Neural cell (in vitro differentiated cells): ENCODE measurements around the gene TRMT2A. TPM values are rescaled to one million over a fixed set of nuclear protein-coding genes. Genes with fewer than 3 reads are reported as not detected.

Source experiments
- H2AFZ ChIP-seq: fragments of 200-600, 300-800 bp; sonication (generic), shearing (Covaris generic); 2 replicates; pipeline ENCODE4 v1.6.0; 2014; ENCODE audit warnings: low read depth, mild to moderate bottlenecking, antibody characterized with exemption, low read length, moderate library complexity
- H3F3A ChIP-seq: fragments of 200-600 bp; shearing (Covaris generic); 2 replicates; pipeline ENCODE4 v1.6.1; 2016; ENCODE audit warnings: mild to moderate bottlenecking, moderate library complexity, mixed read lengths, antibody characterized with exemption, low read length; ENCODE audit not compliant: insufficient read depth, poor library complexity, severe bottlenecking
- H3K27ac ChIP-seq: fragments of 200-600, 300-800 bp; sonication (generic), shearing (Covaris generic); 2 replicates; pipeline ENCODE4 v1.5.1; 2014; ENCODE audit warnings: mild to moderate bottlenecking, low read length, moderate library complexity
- H3K27me3 ChIP-seq: fragments of 300-800, 200-600 bp; sonication (generic), shearing (Covaris generic); 2 replicates; pipeline ENCODE4 v1.6.0; 2014; ENCODE audit warnings: mild to moderate bottlenecking, low read depth, low read length, moderate library complexity; ENCODE audit not compliant: insufficient read depth
- H3K36me3 ChIP-seq: fragments of 300-800, 200-600 bp; sonication (generic), shearing (Covaris generic); 2 replicates; pipeline ENCODE4 v1.5.1; 2014; ENCODE audit warnings: mild to moderate bottlenecking, antibody characterized with exemption, low read length, moderate library complexity; ENCODE audit not compliant: insufficient read depth
- H3K4me2 ChIP-seq: fragments of 300-800, 200-600 bp; sonication (generic), shearing (Covaris generic); 2 replicates; pipeline ENCODE4 v1.6.0; 2014; ENCODE audit warnings: mild to moderate bottlenecking, low read length
- H3K4me3 ChIP-seq: fragments of 300-800, 200-600 bp; sonication (generic), shearing (Covaris generic); 2 replicates; pipeline ENCODE4 v1.5.1; 2014; ENCODE audit warnings: mild to moderate bottlenecking, low read length, moderate library complexity
- H3K79me2 ChIP-seq: fragments of 200-600 bp; shearing (Covaris generic); replicated peaks from 2 replicates; pipeline ENCODE4 v1.6.0; 2014; ENCODE audit warnings: mild to moderate bottlenecking, low read length, moderate library complexity; ENCODE audit not compliant: insufficient read depth
- H3K9ac ChIP-seq: fragments of 300-800, 200-600 bp; sonication (generic), shearing (Covaris generic); 2 replicates; pipeline ENCODE4 v1.6.1; 2016; ENCODE audit warnings: mild to moderate bottlenecking, low read length, mixed read lengths
- H3K9me2 ChIP-seq: fragments of 200-600 bp; shearing (Covaris generic); 2 replicates; pipeline ENCODE4 v1.6.1; 2016; ENCODE audit warnings: mild to moderate bottlenecking, low read length, mixed read lengths; ENCODE audit not compliant: insufficient read depth
- H3K9me3 ChIP-seq: fragments of 200-600, 300-800 bp; sonication (generic), shearing (Covaris generic); 2 replicates; pipeline ENCODE4 v1.6.1; 2016; ENCODE audit warnings: mild to moderate bottlenecking, mixed run types, low read length, moderate library complexity, mixed read lengths
- H4K20me1 ChIP-seq: fragments of 200-600 bp; shearing (Covaris generic); 2 replicates; pipeline ENCODE4 v1.6.1; 2016; ENCODE audit warnings: mild to moderate bottlenecking, mixed run types; ENCODE audit not compliant: insufficient read depth
- EP300 ChIP-seq: fragments of 450-650 bp; conservative IDR thresholded peaks from 2 replicates; pipeline ENCODE4 v1.6.1; 2014; ENCODE audit warnings: antibody characterized with exemption, mild to moderate bottlenecking, moderate library complexity; ENCODE audit not compliant: poor library complexity, severe bottlenecking
- EZH2 ChIP-seq: fragments of 200-600, 300-800 bp; shearing (Covaris generic), sonication (generic); IDR thresholded peaks from 2 replicates; pipeline ENCODE4 v1.6.1; 2014; ENCODE audit warnings: antibody characterized with exemption, low read length, borderline replicate concordance, mild to moderate bottlenecking; ENCODE audit not compliant: insufficient read depth, poor library complexity, severe bottlenecking
- MXI1 ChIP-seq: fragments of 450-650 bp; conservative IDR thresholded peaks from 2 replicates; pipeline ENCODE4 v1.6.1; 2014; ENCODE audit warnings: antibody characterized with exemption, mild to moderate bottlenecking; ENCODE audit not compliant: poor library complexity, severe bottlenecking
- POLR2AphosphoS5 ChIP-seq: IDR thresholded peaks from 2 replicates; pipeline ENCODE4 v1.6.1; 2012
- RAD21 ChIP-seq: fragments of 450-650 bp; conservative IDR thresholded peaks from 2 replicates; pipeline ENCODE4 v1.6.1; 2014; ENCODE audit warnings: antibody characterized with exemption, mild to moderate bottlenecking, moderate library complexity
- REST ChIP-seq: IDR thresholded peaks from 2 replicates; pipeline ENCODE4 v1.6.1; 2012; ENCODE audit warnings: borderline replicate concordance
- SMC3 ChIP-seq: fragments of 450-650 bp; conservative IDR thresholded peaks from 2 replicates; pipeline ENCODE4 v1.6.1; 2014; ENCODE audit warnings: antibody characterized with exemption, mild to moderate bottlenecking, moderate library complexity; ENCODE audit not compliant: poor library complexity
- TAF1 ChIP-seq: IDR thresholded peaks from 2 replicates; pipeline ENCODE4 v1.6.1; 2012; ENCODE audit warnings: low read depth
- polyA plus RNA-seq: library from polyadenylated mRNA; depleted of rRNA; stranded (reverse); fragments of >200 nt; gene quantifications from 2 replicates; pipeline ENCODE4 v1.2.3, GENCODE V29; 2014
- TF ChIP-seq, protein P1 (sequence below): fragments of 450-650 bp; IDR thresholded peaks from 2 replicates; pipeline ENCODE4 v1.5.1; 2014; ENCODE audit warnings: antibody characterized with exemption, mild to moderate bottlenecking, moderate library complexity; ENCODE audit not compliant: poor library complexity, severe bottlenecking

The TRMT2A gene
- polyA plus RNA-seq, 1 donor from 2014 or later = 96.7 TPM

DNA sequence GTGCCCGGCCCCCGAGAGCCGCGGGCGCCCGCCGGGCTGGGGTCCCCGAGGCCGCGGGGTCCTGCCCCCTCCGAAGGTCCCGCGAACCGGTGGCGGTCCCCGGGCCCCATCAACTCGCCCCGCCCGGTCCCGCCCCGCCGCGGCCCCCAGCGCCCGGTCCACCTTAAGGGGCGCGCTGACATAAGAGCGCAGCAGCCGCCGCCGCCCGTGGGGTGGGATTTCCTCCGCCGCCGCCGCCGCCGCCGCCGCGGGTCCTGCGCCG is 14.5 kb upstream of the TRMT2A start, which contains the start of gene ZDHHC8:
Gene ZDHHC8, plus strand, starts transcription at position 208 of the 262 bp plus-strand sequence. CDS start 144 bp downstream, outside the sequence.
- H3K9me3 ChIP-seq = no peaks in the 10 kb centered on the region
- H3K27me3 ChIP-seq = no peaks in the 10 kb centered on the region
- H3K9ac ChIP-seq = peak within 1 kb of the TSS; percentile 86
- TF ChIP-seq RAD21 (no peak), SMC3 (no peak), MXI1 (no peak), EP300 (no peak), TAF1 (no peak), POLR2AphosphoS5 (no peak)
- H2AFZ ChIP-seq = peak within 1 kb of the TSS; percentile 45
- no peaks in the 10 kb centered on the region for H3F3A ChIP-seq
- H3K36me3 ChIP-seq = no peaks in the 10 kb centered on the region
- H3K9me2 ChIP-seq = no peaks in the 10 kb centered on the region
- no peaks in the 10 kb centered on the region for H4K20me1 ChIP-seq
- peak within 1 kb of the TSS; percentile 90 for H3K4me3 ChIP-seq
- peak within 1 kb of the TSS; percentile 67 for H3K27ac ChIP-seq
- peak within 1 kb of the TSS; percentile 68 for H3K4me2 ChIP-seq
- no peaks in the 10 kb centered on the region for H3K79me2 ChIP-seq

- Histone ChIP-seq H3K79me2 (no peaks in the 10 kb centered on the region), H3F3A (no peaks in the 10 kb centered on the region), H3K9me3 (no peaks in the 10 kb centered on the region), H3K27me3 (no peaks in the 10 kb centered on the region), H3K27ac (peak overlapping the region; percentile 67), H3K4me3 (peak overlapping the region; percentile 82), H3K9ac (peak overlapping the region; percentile 86), H3K36me3 (no peaks in the 10 kb centered on the region), H4K20me1 (no peaks in the 10 kb centered on the region), H2AFZ (peak overlapping the region; percentile 45), H3K4me2 (no peak overlapping the region), H3K9me2 (no peaks in the 10 kb centered on the region)
- TF ChIP-seq SMC3 (no peak), TAF1 (no peak), POLR2AphosphoS5 (no peak), EZH2 (no peak), MXI1 (no peak), REST (no peak), EP300 (no peak), RAD21 (no peak)
- TF ChIP-seq, protein P1, sequence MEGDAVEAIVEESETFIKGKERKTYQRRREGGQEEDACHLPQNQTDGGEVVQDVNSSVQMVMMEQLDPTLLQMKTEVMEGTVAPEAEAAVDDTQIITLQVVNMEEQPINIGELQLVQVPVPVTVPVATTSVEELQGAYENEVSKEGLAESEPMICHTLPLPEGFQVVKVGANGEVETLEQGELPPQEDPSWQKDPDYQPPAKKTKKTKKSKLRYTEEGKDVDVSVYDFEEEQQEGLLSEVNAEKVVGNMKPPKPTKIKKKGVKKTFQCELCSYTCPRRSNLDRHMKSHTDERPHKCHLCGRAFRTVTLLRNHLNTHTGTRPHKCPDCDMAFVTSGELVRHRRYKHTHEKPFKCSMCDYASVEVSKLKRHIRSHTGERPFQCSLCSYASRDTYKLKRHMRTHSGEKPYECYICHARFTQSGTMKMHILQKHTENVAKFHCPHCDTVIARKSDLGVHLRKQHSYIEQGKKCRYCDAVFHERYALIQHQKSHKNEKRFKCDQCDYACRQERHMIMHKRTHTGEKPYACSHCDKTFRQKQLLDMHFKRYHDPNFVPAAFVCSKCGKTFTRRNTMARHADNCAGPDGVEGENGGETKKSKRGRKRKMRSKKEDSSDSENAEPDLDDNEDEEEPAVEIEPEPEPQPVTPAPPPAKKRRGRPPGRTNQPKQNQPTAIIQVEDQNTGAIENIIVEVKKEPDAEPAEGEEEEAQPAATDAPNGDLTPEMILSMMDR = no peak
These were observed 13.9 kb upstream of the TRMT2A start for GRCh38 chr22:20130731-20131596.
